ENCODE results near the gene SEZ6L. TPM values are rescaled to one million over a fixed set of nuclear protein-coding genes. Genes with fewer than 3 reads are reported as not detected.
"Not testable (repeated sequence)": the region's sequence is repeated elsewhere in the genome, so short reads cannot be mapped to it uniquely, and the experiment has no call there.

The SEZ6L gene
- total and polyA plus RNA-seq, 7 donors: 0.49 to 2.1 (median 0.83) TPM; not detected in 2

- no peak for DNase-seq
- Histone ChIP-seq H3K9me3 (no peaks in the 10 kb centered on the region), H3K36me3 (no peaks in the 10 kb centered on the region), H3K4me1 (no peaks in the 10 kb centered on the region), H3K27me3 (no peaks in the 10 kb centered on the region), H3K27ac (no peak overlapping the region), H3K4me3 (no peak overlapping the region)
- 26 to 33% methylated on average over 6 of the region's 6 CpGs for WGBS, 2 donors
- TF ChIP-seq CTCF (IDR thresholded peaks at IDR 0.05) (no peak), POLR2A (IDR thresholded peaks at IDR 0.05) (no peak), POLR2AphosphoS5 (IDR thresholded peaks at IDR 0.05) (no peak), EP300 (IDR thresholded peaks at IDR 0.05) (no peak)
- intact Hi-C loops (cut with DNase I): no loop called here
These were observed 235.7 kb downstream of the SEZ6L start for GRCh38 chr22:26404851-26405421.

GRCh38 chr22:26406118-26406517 is 236.9 kb downstream of the SEZ6L start:
- H3K4me3 ChIP-seq: no peak overlapping the region
- H3K9me3 ChIP-seq: no peaks in the 10 kb centered on the region
- intact Hi-C loops (cut with DNase I): no loop called here
- no peak for TF ChIP-seq CTCF (IDR thresholded peaks at IDR 0.05)
- TF ChIP-seq POLR2A (IDR thresholded peaks at IDR 0.05): no peak
- no peak for TF ChIP-seq POLR2AphosphoS5 (IDR thresholded peaks at IDR 0.05)
- TF ChIP-seq EP300 (IDR thresholded peaks at IDR 0.05): no peak
- WGBS, 2 donors: 81 to 89% methylated on average over 4 of the region's 4 CpGs
- DNase-seq: no peak
- no peaks in the 10 kb centered on the region for H3K36me3 ChIP-seq
- no peaks in the 10 kb centered on the region for H3K27me3 ChIP-seq
- no peaks in the 10 kb centered on the region for H3K4me1 ChIP-seq
- no peak overlapping the region for H3K27ac ChIP-seq

- H3K36me3 ChIP-seq; H3K9me3 ChIP-seq; DNase-seq; intact Hi-C loops (cut with DNase I); H3K4me1 ChIP-seq; H3K4me3 ChIP-seq; H3K27ac ChIP-seq; H3K27me3 ChIP-seq: not testable (repeated sequence)
- 84 to 90% methylated on average over 7 of the region's 7 CpGs for WGBS, 2 donors
These were observed 239.4 kb downstream of the SEZ6L start for GRCh38 chr22:26408562-26409220.

- 69 to 83% methylated on average over 5 of the region's 5 CpGs for WGBS, 2 donors
These were observed 240.6 kb downstream of the SEZ6L start for GRCh38 chr22:26409719-26410335.

More at GRCh38 chr22:26409719-26410335, 240.6 kb downstream of the SEZ6L start:
- Histone ChIP-seq H3K36me3 (no peaks in the 10 kb centered on the region), H3K9me3 (no peaks in the 10 kb centered on the region), H3K27me3 (peaks cover 0 to 2% (median 0%) of the 10 kb centered on the region in 3 donors), H3K4me1 (no peaks in the 10 kb centered on the region), H3K27ac (no peak overlapping the region), H3K4me3 (no peak overlapping the region)
- intact Hi-C loops (cut with DNase I): no loop called here
- no peak for TF ChIP-seq EP300 (IDR thresholded peaks at IDR 0.05)
- TF ChIP-seq POLR2A (IDR thresholded peaks at IDR 0.05): no peak
- no peak for TF ChIP-seq CTCF (IDR thresholded peaks at IDR 0.05)
- TF ChIP-seq POLR2AphosphoS5 (IDR thresholded peaks at IDR 0.05): no peak
- DNase-seq: no peak
